Measurements from ENCODE around the gene HSPB1.
"Not testable (repeated sequence)": the region's sequence is repeated elsewhere in the genome, so short reads cannot be mapped to it uniquely, and the experiment has no call there.

Gene HSPB1

GRCh38 chr7:76335417-76335816, 32.9 kb downstream of the HSPB1 start:
- DNase-seq: not testable (repeated sequence)

GRCh38 chr7:76336094-76336493, 33.6 kb downstream of the HSPB1 start:
- no peak for DNase-seq

- no peak for DNase-seq
Measured at GRCh38 chr7:76337147-76337546, 34.7 kb downstream of the HSPB1 start.

- DNase-seq: no peak
Measured at GRCh38 chr7:76338298-76339084, 36.0 kb downstream of the HSPB1 start.

- DNase-seq: no peak
Measured at GRCh38 chr7:76340617-76341131, 38.2 kb downstream of the HSPB1 start.

- no peak for DNase-seq
Measured at GRCh38 chr7:76342222-76342621, 39.7 kb downstream of the HSPB1 start.

- DNase-seq: no peak
Measured at GRCh38 chr7:76343294-76343930, 40.9 kb downstream of the HSPB1 start.

GRCh38 chr7:76343931-76344321, 41.5 kb downstream of the HSPB1 start:
- DNase-seq: no peak

- no peak for DNase-seq
Measured at GRCh38 chr7:76346097-76346496, 43.6 kb downstream of the HSPB1 start.

- no peak for DNase-seq
Measured at GRCh38 chr7:76346778-76347177, 44.3 kb downstream of the HSPB1 start.

GRCh38 chr7:76347710-76348109, 45.2 kb downstream of the HSPB1 start:
- no peak for DNase-seq

GRCh38 chr7:76349313-76349885, 46.9 kb downstream of the HSPB1 start:
- no peak for DNase-seq

GRCh38 chr7:76351372-76351771, 48.9 kb downstream of the HSPB1 start:
- no peak for DNase-seq

- no peak for DNase-seq
Measured at GRCh38 chr7:76352193-76352592, 49.7 kb downstream of the HSPB1 start.

GRCh38 chr7:76353744-76354143, 51.3 kb downstream of the HSPB1 start:
- no peak for DNase-seq
